Measurements from ENCODE around the gene PDHA1.

Gene PDHA1

GRCh38 chrX:19377799-19378198, 34.1 kb downstream of the PDHA1 start:
- DNase-seq, result no peak

GRCh38 chrX:19381326-19381725, 37.6 kb downstream of the PDHA1 start:
- DNase-seq, result no peak

GRCh38 chrX:19382555-19383145, 38.9 kb downstream of the PDHA1 start:
- DNase-seq, result peak; percentile 60

- DNase-seq, result no peak
These were observed 43.0 kb downstream of the PDHA1 start for GRCh38 chrX:19386679-19387078.

- DNase-seq, result no peak
These were observed 44.4 kb downstream of the PDHA1 start for GRCh38 chrX:19388064-19388679.

GRCh38 chrX:19388741-19389140, 45.0 kb downstream of the PDHA1 start:
- DNase-seq, result no peak

- DNase-seq, result no peak
These were observed 45.6 kb downstream of the PDHA1 start for GRCh38 chrX:19389227-19389845.

- no peak for DNase-seq
These were observed 48.4 kb downstream of the PDHA1 start for GRCh38 chrX:19392078-19392477.

GRCh38 chrX:19392703-19393102, 49.0 kb downstream of the PDHA1 start:
- DNase-seq, result no peak

- no peak for DNase-seq
These were observed 60.0 kb downstream of the PDHA1 start for GRCh38 chrX:19403696-19404095.

- no peak for DNase-seq
These were observed 66.5 kb downstream of the PDHA1 start for GRCh38 chrX:19410259-19410658.

Data from CD4-positive, alpha-beta T cell treated with Interleukin-17A for 4 hours (primary cell).